GM12878 (cell line): Measurements from ENCODE around the gene NDUFA11. TPM values are rescaled to one million over a fixed set of nuclear protein-coding genes. Genes with fewer than 3 reads are reported as not detected.

Experiments used
- BHLHE40 ChIP-seq, 2 experiments: fragments of 450-650 bp in 1 of 2; IDR thresholded peaks; 2 replicates each; pipeline ENCODE4 v1.6.1; 2011 to 2017; ENCODE audit warnings: low read depth in 2 of 2, borderline replicate concordance in 1 of 2, improper control_type of control experiment in 1 of 2, low read length in 1 of 2, mild to moderate bottlenecking in 1 of 2
- CHD4 ChIP-seq: fragments of 200-600 bp; sonication (generic); IDR thresholded peaks from 2 replicates; pipeline ENCODE4 v1.6.1; 2016; ENCODE audit warnings: mild to moderate bottlenecking
- CREB1 ChIP-seq: IDR thresholded peaks from 2 replicates; pipeline ENCODE4 v1.6.1; 2012; ENCODE audit warnings: low read depth, mild to moderate bottlenecking, inconsistent platforms
- CUX1 ChIP-seq: IDR thresholded peaks from 2 replicates; pipeline ENCODE4 v1.6.1; 2012; ENCODE audit warnings: improper control_type of control experiment, low read depth, low read length; ENCODE audit not compliant: insufficient replicate concordance
- EED ChIP-seq: sonication (generic); IDR thresholded peaks from 2 replicates; pipeline ENCODE4 v1.6.1; 2016; ENCODE audit warnings: antibody characterized with exemption, low read depth
- EP300 ChIP-seq, 2 experiments: fragments of 150-350 bp in 1 of 2; IDR thresholded peaks; 2 replicates each; pipeline ENCODE4 v1.6.1; 2011 to 2012; ENCODE audit warnings: low read depth in 2 of 2, low read length in 2 of 2, borderline replicate concordance in 1 of 2, improper control_type of control experiment in 1 of 2, inconsistent platforms in 1 of 2; ENCODE audit not compliant: control insufficient read depth in 1 of 2
- EZH2 ChIP-seq: IDR thresholded peaks from 2 replicates; pipeline ENCODE4 v1.6.1; 2012; ENCODE audit warnings: low read depth, mild to moderate bottlenecking, control low read depth, inconsistent platforms, low read length, borderline replicate concordance; ENCODE audit not compliant: control insufficient read depth
- IRF4 ChIP-seq: IDR thresholded peaks from 2 replicates; pipeline ENCODE4 v1.6.1; 2011; ENCODE audit warnings: low read depth, low read length
- JUND ChIP-seq: IDR thresholded peaks from 2 replicates; pipeline ENCODE4 v1.6.1; 2012; ENCODE audit warnings: low read depth, mild to moderate bottlenecking, low read length, improper control_type of control experiment, moderate library complexity
- KDM1A ChIP-seq: fragments of 200-600 bp; sonication (generic); IDR thresholded peaks from 2 replicates; pipeline ENCODE4 v1.6.1; 2016; ENCODE audit warnings: borderline replicate concordance
- LARP7 ChIP-seq: fragments of 450-650 bp; IDR thresholded peaks from 2 replicates; pipeline ENCODE4 v1.6.1; 2017; ENCODE audit warnings: mild to moderate bottlenecking
- MXI1 ChIP-seq: fragments of 150-350 bp; IDR thresholded peaks from 2 replicates; pipeline ENCODE4 v1.6.1; 2011; ENCODE audit warnings: low read depth, mild to moderate bottlenecking, inconsistent platforms, low read length, improper control_type of control experiment
- NBN ChIP-seq: fragments of 450-650 bp; IDR thresholded peaks from 2 replicates; pipeline ENCODE4 v1.6.1; 2016
- NR2F1 ChIP-seq: fragments of 450-650 bp; conservative IDR thresholded peaks from 2 replicates; pipeline ENCODE4 v1.6.1; 2017; ENCODE audit warnings: mild to moderate bottlenecking
- PKNOX1 ChIP-seq: fragments of 450-650 bp; IDR thresholded peaks from 2 replicates; pipeline ENCODE4 v1.6.1; 2016; ENCODE audit warnings: mild to moderate bottlenecking
- RAD51 ChIP-seq: fragments of 450-650 bp; IDR thresholded peaks from 2 replicates; pipeline ENCODE4 v1.6.1; 2016; ENCODE audit warnings: moderate library complexity, mild to moderate bottlenecking, inconsistent platforms
- RELA ChIP-seq: fragments of 450-650 bp; IDR thresholded peaks from 2 replicates; pipeline ENCODE4 v1.8.0; 2014; ENCODE audit warnings: borderline replicate concordance; ENCODE audit not compliant: partially characterized antibody
- SREBF2 ChIP-seq: IDR thresholded peaks from 2 replicates; pipeline ENCODE4 v1.6.1; 2012; ENCODE audit warnings: mild to moderate bottlenecking, low read length
- YBX1 ChIP-seq: fragments of 450-650 bp; IDR thresholded peaks from 2 replicates; pipeline ENCODE4 v1.6.1; 2016; ENCODE audit warnings: antibody characterized with exemption
- ZNF207 ChIP-seq: fragments of 450-650 bp; IDR thresholded peaks from 2 replicates; pipeline ENCODE4 v1.6.1; 2014; ENCODE audit warnings: antibody characterized with exemption, mild to moderate bottlenecking, borderline replicate concordance
- ZNF687 ChIP-seq: fragments of 450-650 bp; IDR thresholded peaks from 2 replicates; pipeline ENCODE4 v1.6.1; 2017; ENCODE audit warnings: mild to moderate bottlenecking, moderate library complexity
- polyA plus RNA-seq, 11 experiments: library from polyadenylated mRNA; depleted of rRNA in 4 of 11; unstranded in 6 of 11; stranded (reverse) in 5 of 11; fragments of >200 nt; fragmentation: Nextera tagmentation in 4 of 11; fragmentation: Illumina TruSeq in 1 of 11; extraction: Ambion mirVana in 4 of 11; extraction: Trizol in 1 of 11; gene quantifications; 1 replicate in 1 of 11; 2 replicates in 10 of 11; pipeline versions ENCODE4 v1.2.1 to v1.2.3, GENCODE V29; 2011 to 2016; ENCODE audit warnings: inconsistent platforms in 2 of 11, missing spikeins in 2 of 11, low read depth in 1 of 11
- total RNA-seq, 4 experiments: library from RNA; depleted of rRNA in 3 of 4; stranded (reverse); fragments of >200 nt in 3 of 4; fragmentation: Illumina TruSeq in 1 of 4; extraction: Trizol in 1 of 4; gene quantifications; 2 replicates each; pipeline versions ENCODE4 v1.2.1 to v1.2.3, GENCODE V29; 2013 to 2021

NDUFA11 gene
- total and polyA plus RNA-seq, 10 of the 15 experiments (the other 5 are each of a cell fraction or from before 2014, with no cell fraction given) = 108 to 600 (median 289) TPM

GRCh38 chr19:5904352-5905113, 943 bp upstream of the NDUFA11 start, which contains the start of gene VMAC (continued):
- TF ChIP-seq ZNF687 (peak; percentile 40; the same call in 1 of the 2 replicates), IRF4 (no peak), RAD51 (no peak), CUX1 (no peak), KDM1A (no peak), CHD4 (no peak), NR2F1 (peak; percentile 48; the same call in 1 of the 2 replicates), JUND (no peak), EZH2 (no peak), NBN (no peak), CREB1 (no peak; the same call in 1 of the 2 replicates), LARP7 (peak; percentile 94), BHLHE40 (IDR thresholded peaks at IDR 0.05; ENCODE audit: borderline replicate concordance in 1 of 2, low read depth in 2 of 2, low read length in 1 of 2) (peak in 1 of 2 experiments; percentile 58; a peak in 3 of 4 replicates), EED (no peak), PKNOX1 (peak; percentile 92), YBX1 (no peak), ZNF207 (peak; percentile 89; the same call in 1 of the 2 replicates), SREBF2 (no peak), EP300 (IDR thresholded peaks at IDR 0.05; ENCODE audit: borderline replicate concordance in 1 of 2, control insufficient read depth in 1 of 2, low read depth in 2 of 2, low read length in 2 of 2) (no peak), RELA (peak; percentile 30), MXI1 (peak; percentile 80)
